SJSA1 (cell line): ENCODE data around the gene CPED1. TPM values are rescaled to one million over a fixed set of nuclear protein-coding genes. Genes with fewer than 3 reads are reported as not detected.

Source experiments
- DNase-seq, 2 experiments: peaks; one replicate each; pipeline ENCODE4 v3.0.0-alpha.2; 2015 to 2020; ENCODE audit warnings: low spot score in 2 of 2, low read depth in 1 of 2
- H3K27ac ChIP-seq: fragments of 250-450 bp; sonication (Bioruptor Pico); 2 replicates; pipeline ENCODE4 v1.5.1; 2020; ENCODE audit warnings: mild to moderate bottlenecking, moderate library complexity
- H3K27me3 ChIP-seq: fragments of 250-450 bp; sonication (Bioruptor Pico); replicated peaks from 2 replicates; pipeline ENCODE4 v1.5.1; 2020; ENCODE audit warnings: mild to moderate bottlenecking, moderate library complexity
- H3K36me3 ChIP-seq: fragments of 250-450 bp; sonication (Bioruptor Pico); 2 replicates; pipeline ENCODE4 v1.5.1; 2020; ENCODE audit warnings: mild to moderate bottlenecking
- H3K4me1 ChIP-seq: fragments of 250-450 bp; sonication (Bioruptor Pico); replicated peaks from 2 replicates; pipeline ENCODE4 v1.6.1; 2021; ENCODE audit warnings: mild to moderate bottlenecking
- H3K4me3 ChIP-seq: fragments of 250-450 bp; sonication (Bioruptor Pico); 2 replicates; pipeline ENCODE4 v1.5.1; 2020; ENCODE audit warnings: mild to moderate bottlenecking
- H3K9me3 ChIP-seq: fragments of 250-450 bp; sonication (Bioruptor Pico); replicated peaks from 2 replicates; pipeline ENCODE4 v1.5.1; 2020; ENCODE audit warnings: mild to moderate bottlenecking
- total RNA-seq: library from RNA; depleted of rRNA; stranded (reverse); fragments of >200 nt; shearing (Covaris generic); gene quantifications from 2 replicates; pipeline ENCODE4 v1.2.3, GENCODE V29; 2014

CPED1 gene
- total RNA-seq, 1 experiment from 2014 or later, result 64.8 TPM

DNA sequence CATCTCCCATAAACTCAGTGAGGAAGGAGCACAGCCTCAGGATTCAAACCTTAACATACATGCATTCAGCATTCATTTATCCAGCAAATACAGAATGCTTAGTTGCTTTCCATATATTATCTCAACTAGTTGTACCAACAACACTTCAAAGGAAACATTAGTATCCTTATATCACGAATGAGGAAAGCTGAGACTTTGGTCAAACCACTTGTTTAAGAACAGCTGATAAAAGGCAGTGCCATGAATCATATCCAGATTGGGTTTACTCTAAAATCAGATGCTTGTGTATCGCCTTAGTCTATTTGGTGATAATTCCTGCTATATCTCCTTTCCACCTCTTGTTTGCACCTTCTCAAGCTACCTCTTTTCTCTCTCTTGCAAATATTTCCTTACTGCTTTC lies 1.9 kb upstream of the CPED1 start:
- DNase-seq, result no peak
- peaks cover 22% of the 10 kb centered on the region for H3K4me1 ChIP-seq
- no peak overlapping the region for H3K27ac ChIP-seq
- no peaks in the 10 kb centered on the region for H3K27me3 ChIP-seq
- no peaks in the 10 kb centered on the region for H3K9me3 ChIP-seq
- H3K4me3 ChIP-seq, result no peak overlapping the region
- no peaks in the 10 kb centered on the region for H3K36me3 ChIP-seq

DNA sequence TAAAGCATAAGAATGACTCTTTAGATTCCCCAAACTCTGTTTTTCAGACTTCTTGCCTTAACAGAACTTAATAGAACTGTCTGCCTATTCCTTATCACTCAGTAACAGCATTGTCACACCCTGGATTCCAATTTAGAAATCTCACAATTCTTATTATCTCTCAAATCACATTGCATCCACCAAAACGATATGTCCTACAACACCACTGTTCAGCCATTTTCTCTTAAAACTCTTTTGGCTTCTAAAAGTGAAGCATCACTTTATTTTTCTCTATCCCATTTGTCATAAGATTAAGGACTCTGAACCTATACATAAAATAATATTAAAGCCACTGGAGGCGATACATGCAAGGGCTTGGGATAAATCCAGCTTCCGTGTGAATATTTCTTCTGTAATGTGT lies 1.2 kb upstream of the CPED1 start:
- H3K27ac ChIP-seq, result no peak overlapping the region
- no peaks in the 10 kb centered on the region for H3K9me3 ChIP-seq
- DNase-seq, result no peak
- H3K27me3 ChIP-seq, result no peaks in the 10 kb centered on the region
- no peaks in the 10 kb centered on the region; the same call in 1 of the 2 replicates for H3K36me3 ChIP-seq
- H3K4me1 ChIP-seq, result peaks cover 18% of the 10 kb centered on the region
- H3K4me3 ChIP-seq, result no peak overlapping the region

DNA sequence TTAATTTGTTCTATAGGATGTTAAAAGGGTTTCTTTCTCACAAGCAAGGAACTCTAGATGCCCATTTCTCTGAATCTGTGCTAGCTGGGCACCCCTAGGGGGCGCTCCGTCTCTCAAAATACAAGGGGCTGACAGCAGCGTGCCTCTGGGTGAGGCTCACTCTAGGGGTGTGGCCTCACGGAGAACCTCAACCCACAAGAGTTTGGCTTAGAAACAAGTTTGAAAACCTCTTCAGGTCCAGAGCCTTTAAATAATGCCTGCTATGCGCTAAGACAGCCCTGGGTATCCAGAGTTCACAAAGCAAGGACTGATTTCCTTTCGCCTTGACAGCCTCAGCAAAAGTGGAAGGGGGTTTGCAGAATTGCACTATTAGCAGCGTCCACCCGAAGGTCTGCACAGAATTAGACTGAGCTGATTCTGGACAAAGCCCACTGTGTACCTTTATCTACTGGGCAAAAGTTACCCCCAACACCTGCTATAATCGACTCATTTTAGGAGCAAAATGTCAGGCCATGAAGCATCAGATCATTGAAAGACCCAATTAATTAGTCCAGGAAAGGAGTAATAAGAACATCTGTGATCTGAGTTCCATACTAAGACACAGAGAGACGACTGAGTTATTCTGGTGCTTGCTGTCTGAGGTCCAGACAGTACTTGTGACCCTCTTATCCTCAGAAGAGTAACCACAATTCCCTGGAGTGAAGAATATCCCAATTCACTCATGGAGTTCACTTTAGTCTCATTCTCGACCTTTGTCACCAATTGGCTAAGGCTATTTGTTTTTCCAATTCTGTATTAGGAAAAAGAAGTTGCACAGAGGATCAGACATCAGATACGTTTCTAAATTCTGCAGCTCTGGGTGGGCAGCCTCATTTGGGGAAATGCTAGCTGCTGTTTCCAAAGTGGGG lies 574 bp upstream of the CPED1 start:
- Histone ChIP-seq H3K27ac (peak overlapping the region; percentile 90; the same call in 1 of the 2 replicates), H3K4me1 (peaks cover 18% of the 10 kb centered on the region), H3K9me3 (no peaks in the 10 kb centered on the region), H3K27me3 (no peaks in the 10 kb centered on the region), H3K4me3 (peak overlapping the region; percentile 43), H3K36me3 (no peaks in the 10 kb centered on the region; the same call in 1 of the 2 replicates)
- DNase-seq, result peak; percentile 85 to 91

DNA sequence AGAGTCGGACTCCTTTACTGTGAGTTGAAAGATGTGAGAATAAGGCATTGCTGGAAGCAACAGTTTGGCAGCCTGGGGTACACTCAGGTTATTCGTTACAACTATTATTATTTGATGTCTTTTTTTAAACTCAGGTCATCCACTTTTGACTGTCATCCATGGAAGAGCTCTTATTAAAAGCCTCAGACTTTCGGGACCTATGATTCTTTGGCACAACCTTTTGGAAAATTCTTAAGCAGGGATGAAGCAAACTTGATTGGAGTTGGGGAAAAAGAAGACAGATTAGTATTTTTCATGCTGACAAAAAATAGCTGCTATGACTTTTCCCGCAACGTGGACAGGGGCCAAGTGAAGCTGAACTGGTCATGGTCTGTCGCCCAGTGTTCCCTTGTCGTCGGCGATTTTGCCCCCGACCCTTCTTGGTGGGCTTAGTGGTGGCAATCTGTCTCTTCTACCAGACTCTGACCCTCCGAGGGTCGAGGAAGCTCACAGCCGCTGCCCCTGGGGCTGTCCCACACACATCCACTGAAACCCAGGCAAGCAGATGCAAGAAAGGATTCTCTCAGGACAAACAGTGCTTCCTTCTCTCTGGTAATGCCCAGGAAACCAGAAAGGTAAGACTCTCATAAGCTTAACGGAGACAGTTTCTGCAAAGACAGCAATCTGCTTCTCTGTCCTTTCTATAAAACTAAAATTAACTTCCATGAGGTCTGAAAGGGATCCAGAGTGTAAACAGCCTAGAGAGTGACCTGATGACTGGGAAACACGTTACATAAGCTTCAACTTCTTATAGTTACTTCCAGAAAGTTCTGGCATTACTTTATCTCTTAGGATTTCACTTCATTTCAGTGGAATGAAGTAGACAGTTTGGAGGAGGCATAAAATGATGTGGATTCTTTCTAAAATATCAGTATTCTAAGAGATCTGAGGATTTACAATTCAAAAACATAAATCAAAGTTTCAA lies 1.0 kb downstream of the CPED1 start:
- peaks cover 34% of the 10 kb centered on the region for H3K4me1 ChIP-seq
- no peaks in the 10 kb centered on the region for H3K9me3 ChIP-seq
- H3K27me3 ChIP-seq, result no peaks in the 10 kb centered on the region
- peak in 1 of 2 experiments; percentile 66 for DNase-seq
- H3K27ac ChIP-seq, result peak overlapping the region; percentile 90
- peak overlapping the region; percentile 43 for H3K4me3 ChIP-seq
- H3K36me3 ChIP-seq, result peaks cover 12% of the 10 kb centered on the region

DNA sequence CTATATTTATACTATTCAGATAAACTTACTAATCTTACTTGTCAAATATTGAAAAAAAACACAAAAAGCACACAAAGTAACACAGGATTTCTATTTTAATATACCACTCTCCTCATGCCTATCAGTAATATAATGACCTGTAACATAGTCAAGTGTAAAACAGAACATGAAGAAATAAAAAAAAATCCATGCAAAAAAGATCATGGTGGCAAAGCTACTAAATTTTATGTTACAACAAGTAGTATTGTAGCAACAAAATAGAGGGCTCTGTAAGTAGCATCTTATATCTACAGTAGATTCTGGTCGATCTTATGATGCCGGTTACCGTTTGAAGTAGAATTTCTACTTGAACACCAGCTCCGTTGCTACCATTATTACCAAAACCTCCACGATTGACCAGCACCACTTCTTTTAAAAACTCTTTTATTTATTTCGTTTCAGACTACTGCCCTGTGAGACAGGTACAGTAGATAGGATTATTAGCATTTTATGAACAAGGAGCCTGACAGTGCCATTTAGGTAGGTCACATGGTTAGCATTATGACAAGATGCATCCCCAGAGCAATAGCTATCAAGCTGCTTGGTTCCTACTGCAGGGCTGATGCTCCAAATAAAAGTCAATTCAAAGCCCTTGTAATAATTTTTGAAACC lies 2.1 kb downstream of the CPED1 start:
- Histone ChIP-seq H3K27ac (peak overlapping the region; percentile 90), H3K27me3 (no peaks in the 10 kb centered on the region), H3K36me3 (peaks cover 22% of the 10 kb centered on the region), H3K4me3 (peak overlapping the region; percentile 43), H3K4me1 (peaks cover 40% of the 10 kb centered on the region), H3K9me3 (no peaks in the 10 kb centered on the region)
- DNase-seq, result peak in 1 of 2 experiments; percentile 59

DNA sequence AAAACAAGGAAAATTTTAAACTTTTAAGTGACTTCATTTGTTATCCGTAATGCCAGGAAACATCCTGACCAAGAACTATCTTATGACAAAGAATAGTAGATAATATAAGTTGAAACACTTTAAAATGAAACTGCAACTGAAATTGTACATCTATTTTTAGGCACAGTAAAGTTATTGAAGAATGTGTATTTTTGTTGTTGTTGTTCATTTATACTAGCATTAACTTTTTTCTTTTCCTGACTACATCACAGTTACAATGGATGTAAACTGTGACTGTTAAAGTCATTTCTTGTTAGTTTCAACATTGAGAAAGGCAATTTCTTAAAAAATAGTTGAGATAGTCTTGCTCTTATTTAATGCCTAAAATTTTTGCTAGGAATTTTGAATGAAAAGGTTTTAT lies 2.6 kb downstream of the CPED1 start:
- Histone ChIP-seq H3K27me3 (no peaks in the 10 kb centered on the region), H3K36me3 (peaks cover 23% of the 10 kb centered on the region), H3K27ac (peak overlapping the region; percentile 90), H3K4me1 (peaks cover 44% of the 10 kb centered on the region), H3K4me3 (peak overlapping the region; percentile 43), H3K9me3 (no peaks in the 10 kb centered on the region)
- DNase-seq, result no peak

DNA sequence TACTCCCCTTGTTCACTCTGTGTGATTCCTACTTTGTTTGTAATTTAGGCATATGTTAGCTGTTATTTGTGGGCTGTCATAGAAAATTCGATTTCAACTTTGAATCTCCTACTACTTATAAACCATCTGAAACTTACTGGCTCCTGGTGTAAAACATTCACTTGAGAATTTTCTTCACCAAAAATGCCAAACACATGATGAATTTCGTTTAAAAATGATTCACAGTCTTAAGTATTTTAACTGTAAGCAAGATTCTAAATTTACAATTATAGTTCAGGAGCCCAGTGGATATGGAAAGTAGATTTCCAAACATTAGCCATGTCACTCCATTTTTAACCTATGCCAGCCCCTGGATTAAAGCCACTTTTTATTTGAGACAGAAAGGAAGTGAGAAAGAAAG lies 3.1 kb downstream of the CPED1 start:
- Histone ChIP-seq H3K36me3 (peaks cover 24% of the 10 kb centered on the region), H3K9me3 (no peaks in the 10 kb centered on the region), H3K4me3 (peak overlapping the region; percentile 43), H3K27me3 (no peaks in the 10 kb centered on the region), H3K4me1 (peaks cover 48% of the 10 kb centered on the region), H3K27ac (peak overlapping the region; percentile 90)
- DNase-seq, result peak in 1 of 2 experiments; percentile 67

DNA sequence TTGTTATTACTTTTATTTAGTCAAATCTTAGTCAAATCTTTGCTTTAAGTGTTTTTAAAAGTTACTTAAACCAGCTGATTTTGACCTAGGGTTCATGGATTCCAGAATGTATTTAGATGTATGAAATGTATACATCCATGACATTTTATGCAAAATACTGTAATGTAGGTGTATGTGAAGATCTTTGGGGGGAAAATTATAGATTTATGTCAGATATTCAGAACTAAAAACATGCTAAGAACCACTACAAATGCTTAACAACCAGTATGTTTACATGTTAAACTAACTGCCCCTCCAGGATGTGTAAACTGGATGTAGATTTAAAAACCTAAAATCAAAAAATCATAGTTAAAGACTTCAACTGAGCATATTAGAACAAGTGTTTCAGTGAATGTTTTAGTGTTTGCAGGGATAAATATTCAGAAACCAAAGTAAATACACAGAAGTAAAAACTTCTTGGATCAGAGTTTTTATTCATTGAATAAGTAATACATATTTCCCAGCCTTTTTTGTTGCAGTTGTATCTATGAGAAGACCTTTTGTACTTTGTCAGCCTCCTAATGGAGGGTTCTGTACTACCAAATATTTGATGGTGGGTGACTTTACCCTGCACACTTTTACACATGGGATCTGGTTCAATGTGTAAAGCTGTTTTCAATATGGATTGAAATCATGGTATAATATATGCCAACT lies 3.9 kb downstream of the CPED1 start:
- Histone ChIP-seq H3K36me3 (peaks cover 31% of the 10 kb centered on the region), H3K4me3 (peak overlapping the region; percentile 43), H3K9me3 (no peaks in the 10 kb centered on the region), H3K4me1 (peaks cover 54% of the 10 kb centered on the region), H3K27me3 (no peaks in the 10 kb centered on the region), H3K27ac (peak overlapping the region; percentile 90)
- DNase-seq, result no peak

DNA sequence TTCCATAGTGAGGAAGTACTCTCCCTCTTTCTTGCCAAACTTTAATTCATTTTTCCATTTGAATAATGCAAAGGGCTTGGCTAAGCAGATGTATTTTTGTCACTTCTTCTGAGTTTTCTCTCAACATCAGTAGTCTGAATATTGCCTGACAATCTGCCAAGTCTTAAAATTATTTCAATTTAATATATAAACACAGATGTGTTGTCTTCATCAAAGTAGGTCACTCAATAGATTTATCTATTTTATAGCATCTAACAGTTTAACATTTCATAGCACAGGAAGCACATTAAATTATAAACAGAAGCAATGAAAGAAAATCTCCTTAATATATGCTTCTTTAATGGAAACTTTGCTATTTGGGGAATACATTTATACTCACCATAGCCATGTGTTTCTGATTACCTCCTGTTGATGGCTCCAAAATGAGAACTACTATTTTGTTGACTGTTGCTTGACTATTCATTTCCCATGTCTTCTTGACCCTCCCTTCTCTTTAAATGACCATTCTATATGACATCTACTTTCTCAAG lies 4.5 kb downstream of the CPED1 start:
- Histone ChIP-seq H3K27me3 (no peaks in the 10 kb centered on the region), H3K4me3 (no peak overlapping the region), H3K27ac (peak overlapping the region; percentile 90; the same call in 1 of the 2 replicates), H3K36me3 (peaks cover 32% of the 10 kb centered on the region), H3K4me1 (peaks cover 51% of the 10 kb centered on the region), H3K9me3 (no peaks in the 10 kb centered on the region)
- no peak for DNase-seq

DNA sequence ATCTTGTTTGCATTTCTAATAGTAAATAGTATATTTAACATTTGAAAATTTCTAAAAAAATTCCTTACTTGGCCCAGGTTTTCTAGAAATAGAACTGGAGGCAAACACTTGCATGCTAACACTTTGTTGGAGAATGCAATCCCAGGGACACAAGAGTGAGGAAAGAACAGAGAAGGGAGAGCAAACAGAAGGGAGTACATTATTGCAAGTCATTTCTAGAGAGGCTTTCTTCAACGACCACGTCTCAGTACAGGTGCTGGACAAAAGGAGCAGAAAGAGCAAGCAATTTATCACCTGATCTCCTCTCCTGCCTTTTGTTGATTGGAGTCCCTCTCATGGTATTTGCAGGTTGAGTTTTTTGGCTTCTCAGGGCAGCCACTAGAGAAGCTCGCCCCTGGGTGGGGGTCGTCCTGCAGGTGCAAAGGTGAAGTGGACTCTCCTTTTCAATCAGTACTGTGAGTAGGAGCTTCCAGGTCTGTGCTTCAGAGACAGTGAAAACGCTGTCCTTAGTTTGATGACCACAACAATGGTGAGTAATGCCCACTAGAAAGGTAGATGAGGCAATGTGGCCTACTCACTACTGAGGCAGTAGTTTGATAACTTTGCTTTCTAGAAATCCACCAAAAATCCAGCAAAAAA lies 5.2 kb downstream of the CPED1 start:
- Histone ChIP-seq H3K9me3 (no peaks in the 10 kb centered on the region), H3K27ac (0 out of 2 replicates have a peak overlapping the region, but pooled peaks have one; percentile 90), H3K36me3 (peaks cover 32% of the 10 kb centered on the region), H3K4me3 (no peak overlapping the region), H3K4me1 (peaks cover 49% of the 10 kb centered on the region), H3K27me3 (no peaks in the 10 kb centered on the region)
- DNase-seq, result no peak

DNA sequence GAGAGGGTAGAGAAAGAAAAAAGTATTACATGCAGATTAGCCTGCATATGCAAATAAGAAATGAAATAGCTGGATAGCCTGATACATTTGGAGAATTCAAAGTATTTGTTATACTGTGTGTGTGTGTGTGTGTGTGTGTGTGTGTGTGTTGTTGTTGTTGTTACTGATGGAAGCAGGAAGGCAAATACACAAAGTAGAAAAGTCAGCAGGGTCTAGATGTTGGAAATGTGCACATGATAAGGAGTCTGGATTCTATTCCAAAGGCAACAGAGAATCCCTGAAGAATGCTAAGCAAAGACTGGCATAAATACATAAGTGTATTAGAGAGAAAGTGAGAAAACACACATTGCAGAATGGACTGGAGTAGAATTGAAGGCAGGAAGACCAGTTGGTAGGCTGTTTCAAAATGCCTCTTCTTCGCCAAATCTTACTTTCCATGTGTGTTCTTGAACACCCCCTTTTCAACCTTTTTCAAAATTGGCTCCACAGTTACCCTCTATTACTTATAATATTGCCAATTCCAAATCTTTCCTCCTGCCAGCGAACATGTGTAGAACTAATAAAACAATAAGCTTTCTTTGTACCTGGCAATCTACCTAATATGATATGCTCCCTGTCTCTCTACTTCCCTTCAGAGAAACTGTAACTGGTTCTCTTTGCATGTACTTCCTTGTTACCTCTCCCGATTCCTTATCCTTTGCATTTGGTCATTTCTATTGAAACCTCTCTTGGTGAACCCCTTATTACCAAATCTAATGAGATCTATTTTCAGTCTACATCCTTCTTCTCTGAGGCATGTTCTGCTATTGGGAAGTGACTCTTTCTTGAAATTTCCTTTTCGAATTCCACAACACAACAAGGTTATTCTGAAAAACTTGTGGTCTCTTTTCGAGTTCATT lies 6.2 kb downstream of the CPED1 start:
- Histone ChIP-seq H3K27me3 (no peaks in the 10 kb centered on the region), H3K4me1 (peaks cover 60% of the 10 kb centered on the region), H3K4me3 (no peak overlapping the region), H3K27ac (no peak overlapping the region; the same call in 1 of the 2 replicates), H3K9me3 (no peaks in the 10 kb centered on the region), H3K36me3 (peaks cover 35% of the 10 kb centered on the region)
- DNase-seq, result no peak
